Keratinocyte (primary cell): ENCODE measurements around the gene NUP210. TPM values are rescaled to one million over a fixed set of nuclear protein-coding genes. Genes with fewer than 3 reads are reported as not detected.

Source experiments
- DNase-seq: peaks from one replicate; pipeline ENCODE4 v3.0.0-alpha.2; 2011; ENCODE audit warnings: low read depth, missing footprints, low spot score
- FAIRE-seq: peaks from 2 replicates; lab custom pipeline; 2011; peaks lifted over from hg19 to GRCh38; lab: Jason Lieb, UNC
- H2AFZ ChIP-seq: 2 replicates; pipeline ENCODE4 v1.6.0; 2012; ENCODE audit warnings: low read length, control low read depth, inconsistent platforms; ENCODE audit not compliant: control insufficient read depth
- H3K27ac ChIP-seq: 2 replicates; pipeline ENCODE4 v1.5.1; 2011; ENCODE audit warnings: low read length; ENCODE audit not compliant: control insufficient read depth, insufficient read depth
- H3K27me3 ChIP-seq: 3 replicates; pipeline ENCODE4 v1.6.0; 2011; ENCODE audit warnings: low read length; ENCODE audit not compliant: control insufficient read depth, insufficient read depth; ENCODE audit errors: extremely low read depth
- H3K36me3 ChIP-seq, 2 experiments: 2 replicates in 1 of 2; 3 replicates in 1 of 2; pipeline ENCODE4 v1.5.1; 2011; ENCODE audit warnings: low read length in 2 of 2, mild to moderate bottlenecking in 1 of 2; ENCODE audit not compliant: control insufficient read depth in 2 of 2, insufficient read depth in 2 of 2; ENCODE audit errors: extremely low read depth in 1 of 2
- H3K4me1 ChIP-seq: 3 replicates; pipeline ENCODE4 v1.5.1; 2011; ENCODE audit warnings: low read length; ENCODE audit not compliant: control insufficient read depth, insufficient read depth; ENCODE audit errors: extremely low read depth
- H3K4me2 ChIP-seq: 3 replicates; pipeline ENCODE4 v1.6.0; 2011; ENCODE audit warnings: low read depth, low read length; ENCODE audit not compliant: control insufficient read depth, insufficient read depth; ENCODE audit errors: extremely low read depth
- H3K4me3 ChIP-seq, 3 experiments: fragments of 200-600 bp in 1 of 3; sonication (generic) in 1 of 3; 2 replicates in 2 of 3; 3 replicates in 1 of 3; pipeline ENCODE4 v1.5.1; 2011 to 2016; ENCODE audit warnings: low read length in 3 of 3, mild to moderate bottlenecking in 3 of 3, control low read depth in 2 of 3, inconsistent platforms in 1 of 3, low read depth in 1 of 3, mixed read lengths in 1 of 3, mixed run types in 1 of 3, moderate library complexity in 1 of 3; ENCODE audit not compliant: control insufficient read depth in 2 of 3, insufficient read depth in 2 of 3; ENCODE audit errors: extremely low read depth in 1 of 3
- H3K79me2 ChIP-seq: 2 replicates; pipeline ENCODE4 v1.6.0; 2012; ENCODE audit warnings: low read length; ENCODE audit not compliant: control insufficient read depth, insufficient read depth
- H3K9ac ChIP-seq: 3 replicates; pipeline ENCODE4 v1.6.0; 2011; ENCODE audit warnings: low read length; ENCODE audit not compliant: control insufficient read depth, insufficient read depth; ENCODE audit errors: extremely low read depth
- H3K9me1 ChIP-seq: 3 replicates; pipeline ENCODE4 v1.6.0; 2011; ENCODE audit warnings: low read length; ENCODE audit not compliant: control insufficient read depth, insufficient read depth; ENCODE audit errors: extremely low read depth
- H3K9me3 ChIP-seq: 2 replicates; pipeline ENCODE4 v1.5.1; 2012; ENCODE audit warnings: low read depth, low read length; ENCODE audit not compliant: control insufficient read depth
- H4K20me1 ChIP-seq: 3 replicates; pipeline ENCODE4 v1.6.0; 2011; ENCODE audit warnings: low read length; ENCODE audit not compliant: control insufficient read depth, insufficient read depth; ENCODE audit errors: extremely low read depth
- EZH2 ChIP-seq: IDR thresholded peaks from one replicate; pipeline ENCODE4 v1.6.1; 2012; ENCODE audit warnings: inconsistent platforms, mild to moderate bottlenecking, low read length, moderate library complexity
- dilution Hi-C: fragments of 300-500 bp; cut with MboI; formaldehyde crosslinking; loops from one replicate; pipeline ENCODE4 v1.7.0; 2020; ENCODE audit warnings: low sequenced_read_pairs; ENCODE audit not compliant: extremely low pct_ligation_motif_present
- polyA plus RNA-seq, 5 experiments: library from polyadenylated mRNA; depleted of rRNA in 3 of 5; stranded (reverse) in 3 of 5; stranded (forward) in 1 of 5; unstranded in 1 of 5; fragments of >200 nt; gene quantifications; 1 replicate in 1 of 5; 2 replicates in 3 of 5; 3 replicates in 1 of 5; pipeline versions ENCODE4 v1.2.1 to v1.2.3, GENCODE V29; 2011 to 2012; ENCODE audit warnings: missing spikeins in 2 of 5, low read depth in 1 of 5, low replicate concordance in 1 of 5
- TF ChIP-seq, protein P1 (sequence below), 3 experiments: IDR thresholded peaks in 1 of 3; conservative IDR thresholded peaks in 1 of 3; optimal IDR thresholded peaks in 1 of 3; 2 replicates in 2 of 3; 3 replicates in 1 of 3; pipeline versions ENCODE3 to v1.5.1; 2011; ENCODE audit warnings: low read length in 3 of 3, mild to moderate bottlenecking in 3 of 3, moderate library complexity in 2 of 3, control low read depth in 1 of 3, inconsistent platforms in 1 of 3; ENCODE audit not compliant: insufficient read depth in 2 of 3; ENCODE audit errors: extremely low read depth in 1 of 3

The NUP210 gene
- polyA plus RNA-seq, 1 donor (not counting 4 experiments of a cell fraction or from before 2014, with no cell fraction given) = 0.01 TPM

DNA sequence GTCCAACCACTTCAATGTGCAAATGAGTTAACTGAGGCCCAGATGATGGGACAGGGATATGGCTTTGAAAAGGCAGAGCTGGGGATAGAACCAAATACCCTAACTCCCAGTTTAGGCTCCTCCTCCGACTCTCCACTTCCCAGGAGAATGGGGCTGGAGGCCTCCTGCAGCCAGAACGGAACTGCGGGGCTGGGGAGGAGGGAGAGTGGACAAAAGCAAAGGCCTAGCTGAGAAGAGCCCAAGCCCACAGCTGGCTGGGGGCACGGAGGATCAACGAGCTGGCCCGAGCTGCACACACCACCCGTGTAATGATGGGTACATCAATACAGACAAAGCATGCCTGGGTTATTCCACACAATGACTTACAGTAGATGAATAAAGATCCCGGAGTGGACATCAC lies 74.8 kb downstream of the NUP210 start:
- H3K9me1 ChIP-seq = no peaks in the 10 kb centered on the region
- H3K27ac ChIP-seq = no peak overlapping the region
- H2AFZ ChIP-seq = no peak overlapping the region
- H3K79me2 ChIP-seq = no peaks in the 10 kb centered on the region
- H3K4me3 ChIP-seq = no peak overlapping the region
- H3K4me2 ChIP-seq = no peak overlapping the region
- H3K9ac ChIP-seq = no peak overlapping the region
- FAIRE-seq (no peak), DNase-seq (no peak)
- no peaks in the 10 kb centered on the region for H3K36me3 ChIP-seq
- dilution Hi-C loops = no loop called here
- peaks cover 4% of the 10 kb centered on the region for H3K4me1 ChIP-seq
- H4K20me1 ChIP-seq = no peaks in the 10 kb centered on the region
- H3K9me3 ChIP-seq = no peaks in the 10 kb centered on the region
- TF ChIP-seq EZH2 = no peak
- H3K27me3 ChIP-seq = peaks cover 5% of the 10 kb centered on the region

DNA sequence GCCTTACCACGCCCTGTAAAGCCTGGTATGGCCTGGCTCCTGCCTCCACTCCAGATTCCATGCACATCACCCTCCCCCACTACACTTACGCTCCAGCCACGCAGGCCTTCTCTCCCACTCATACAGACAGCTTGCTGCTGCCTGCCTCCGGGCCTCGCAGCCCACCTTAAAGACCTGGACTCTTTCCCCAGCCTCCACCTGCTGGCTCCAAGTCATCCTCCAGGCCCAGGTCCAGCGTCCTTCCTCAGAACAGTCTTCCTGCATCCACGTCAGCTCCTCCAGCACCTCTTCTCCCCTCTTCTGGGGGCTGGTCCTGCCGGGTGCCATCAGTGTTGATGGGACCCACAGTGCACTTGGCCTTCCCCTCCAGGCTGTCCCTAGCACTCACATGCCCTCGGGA lies 75.5 kb downstream of the NUP210 start:
- dilution Hi-C loops = no loop called here
- TF ChIP-seq, protein P1, sequence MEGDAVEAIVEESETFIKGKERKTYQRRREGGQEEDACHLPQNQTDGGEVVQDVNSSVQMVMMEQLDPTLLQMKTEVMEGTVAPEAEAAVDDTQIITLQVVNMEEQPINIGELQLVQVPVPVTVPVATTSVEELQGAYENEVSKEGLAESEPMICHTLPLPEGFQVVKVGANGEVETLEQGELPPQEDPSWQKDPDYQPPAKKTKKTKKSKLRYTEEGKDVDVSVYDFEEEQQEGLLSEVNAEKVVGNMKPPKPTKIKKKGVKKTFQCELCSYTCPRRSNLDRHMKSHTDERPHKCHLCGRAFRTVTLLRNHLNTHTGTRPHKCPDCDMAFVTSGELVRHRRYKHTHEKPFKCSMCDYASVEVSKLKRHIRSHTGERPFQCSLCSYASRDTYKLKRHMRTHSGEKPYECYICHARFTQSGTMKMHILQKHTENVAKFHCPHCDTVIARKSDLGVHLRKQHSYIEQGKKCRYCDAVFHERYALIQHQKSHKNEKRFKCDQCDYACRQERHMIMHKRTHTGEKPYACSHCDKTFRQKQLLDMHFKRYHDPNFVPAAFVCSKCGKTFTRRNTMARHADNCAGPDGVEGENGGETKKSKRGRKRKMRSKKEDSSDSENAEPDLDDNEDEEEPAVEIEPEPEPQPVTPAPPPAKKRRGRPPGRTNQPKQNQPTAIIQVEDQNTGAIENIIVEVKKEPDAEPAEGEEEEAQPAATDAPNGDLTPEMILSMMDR (optimal IDR thresholded peaks at IDR 0.05 in 1 of 3, IDR thresholded peaks at IDR 0.05 in 1 of 3, conservative IDR thresholded peaks at IDR 0.05 in 1 of 3; ENCODE audit: extremely low read depth in 1 of 3, insufficient read depth in 2 of 3, low read length in 3 of 3) = no peak
- TF ChIP-seq EZH2 = no peak
- H3K79me2 ChIP-seq = no peaks in the 10 kb centered on the region

DNA sequence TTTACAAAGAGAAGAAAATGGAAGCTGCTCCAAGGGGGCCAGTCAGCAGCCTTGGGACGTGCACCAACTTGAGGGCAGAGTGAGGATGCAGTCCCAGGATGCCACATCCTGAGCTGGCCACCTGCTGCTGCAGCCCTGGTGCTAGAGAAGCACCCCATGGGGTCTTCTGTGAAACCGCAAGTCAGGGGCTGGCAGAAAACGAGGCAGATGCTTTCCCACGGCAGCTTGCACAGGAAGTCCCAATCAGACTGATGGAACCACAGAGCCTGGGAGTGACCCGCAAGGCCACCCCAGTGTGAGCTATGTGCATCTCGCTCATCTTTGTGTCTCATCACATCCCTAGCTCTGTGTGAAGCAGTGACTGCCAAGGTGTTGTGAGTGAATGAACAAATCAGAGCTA lies 76.5 kb downstream of the NUP210 start:
- no peaks in the 10 kb centered on the region for H3K27me3 ChIP-seq

More for the DNA sequence above, 75.5 kb downstream of the NUP210 start:
- no peaks in the 10 kb centered on the region for H3K9me1 ChIP-seq
- H4K20me1 ChIP-seq = no peaks in the 10 kb centered on the region
- H3K9ac ChIP-seq = no peak overlapping the region
- peaks cover 4% of the 10 kb centered on the region for H3K4me1 ChIP-seq
- H3K36me3 ChIP-seq = no peaks in the 10 kb centered on the region
- no peak for FAIRE-seq
- no peak overlapping the region for H3K4me3 ChIP-seq
- H3K27ac ChIP-seq = no peak overlapping the region
- no peak overlapping the region for H3K4me2 ChIP-seq
- no peaks in the 10 kb centered on the region for H3K9me3 ChIP-seq
- H2AFZ ChIP-seq = no peak overlapping the region
- H3K27me3 ChIP-seq = peaks cover 5% of the 10 kb centered on the region
- DNase-seq = no peak

More for the DNA sequence above, 76.5 kb downstream of the NUP210 start:
- no peaks in the 10 kb centered on the region for H4K20me1 ChIP-seq
- H3K27ac ChIP-seq = no peak overlapping the region
- no peaks in the 10 kb centered on the region for H3K79me2 ChIP-seq
- H3K9me3 ChIP-seq = no peaks in the 10 kb centered on the region
- FAIRE-seq = no peak
- H3K4me2 ChIP-seq = no peak overlapping the region
- DNase-seq = no peak
- dilution Hi-C loops = no loop called here
- no peak overlapping the region for H3K4me3 ChIP-seq
- TF ChIP-seq, protein P1 (optimal IDR thresholded peaks at IDR 0.05 in 1 of 3, IDR thresholded peaks at IDR 0.05 in 1 of 3, conservative IDR thresholded peaks at IDR 0.05 in 1 of 3; ENCODE audit: extremely low read depth in 1 of 3, insufficient read depth in 2 of 3, low read length in 3 of 3) = no peak
- no peak for TF ChIP-seq EZH2
- no peak overlapping the region for H3K9ac ChIP-seq
- no peak overlapping the region for H2AFZ ChIP-seq
- no peaks in the 10 kb centered on the region for H3K9me1 ChIP-seq
- H3K36me3 ChIP-seq = no peaks in the 10 kb centered on the region
- peaks cover 4% of the 10 kb centered on the region for H3K4me1 ChIP-seq
